ENCODE measurements around the gene SYT15. TPM values are rescaled to one million over a fixed set of nuclear protein-coding genes. Genes with fewer than 3 reads are reported as not detected.
"Not testable (repeated sequence)": the region's sequence is repeated elsewhere in the genome, so short reads cannot be mapped to it uniquely, and the experiment has no call there.

SYT15 gene
- total RNA-seq (1 to 10 TPM; 1.0 to 1.1 TPM), total RNA-seq (0 reads per million in 2 donors)

DNA sequence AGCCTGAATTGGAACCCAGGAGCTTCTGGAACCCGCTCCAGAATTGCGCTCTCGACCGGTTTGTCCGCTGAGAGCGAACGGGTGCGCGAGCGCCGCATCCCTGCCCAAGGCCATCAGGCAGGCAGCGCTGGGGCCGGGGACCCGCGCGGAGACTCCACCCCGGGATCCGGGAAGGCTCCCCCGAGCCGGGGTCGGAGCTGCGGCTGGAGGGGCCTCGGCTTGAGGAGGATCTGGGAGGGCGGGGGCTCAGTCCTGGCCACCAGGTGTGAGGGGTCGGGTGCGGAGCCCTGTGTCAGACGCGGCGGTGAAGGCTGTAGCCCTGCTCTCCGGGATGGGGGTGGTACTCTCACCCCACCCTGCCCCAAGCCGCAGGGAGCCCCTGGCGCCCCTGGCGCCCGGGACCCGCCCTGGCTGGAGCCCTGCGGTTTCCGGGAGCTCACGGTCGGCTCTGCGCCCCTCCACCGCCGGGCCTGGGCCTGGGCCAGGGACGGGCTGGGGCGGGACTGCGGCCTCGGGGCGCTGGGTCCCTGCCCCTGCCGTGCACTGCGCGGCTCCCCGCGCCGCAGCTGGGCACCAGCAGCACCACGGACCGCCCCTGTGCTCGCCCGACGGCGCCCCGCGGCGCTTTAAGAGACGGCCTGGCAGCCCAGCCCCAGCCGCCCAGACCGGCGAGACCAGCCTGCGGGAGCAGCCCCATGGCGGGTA lies at the start of gene SYT15:
Gene SYT15 (plus strand): TSS at position 655 of the 705 bp plus-strand sequence. CDS start 41 bp downstream, at position 696.
- H3K27me3 Mint-ChIP-seq; ATAC-seq; DNase-seq; H3K9me3 ChIP-seq (ENCODE audit: control insufficient read depth, low read length, poor library complexity, severe bottlenecking); H3K4me3 Mint-ChIP-seq; H3K4me1 Mint-ChIP-seq; H3K27ac Mint-ChIP-seq; H3K36me3 Mint-ChIP-seq (ENCODE audit: low read depth): not testable (repeated sequence)

- not testable (repeated sequence) for H3K36me3 Mint-ChIP-seq (ENCODE audit: low read depth); H3K4me3 Mint-ChIP-seq; ATAC-seq; H3K27ac Mint-ChIP-seq; DNase-seq; H3K9me3 ChIP-seq (ENCODE audit: control insufficient read depth, low read length, poor library complexity, severe bottlenecking); H3K27me3 Mint-ChIP-seq; H3K4me1 Mint-ChIP-seq
Observed at GRCh38 chr10:46529742-46530141, 49.2 kb upstream of the SYT15 start.

GRCh38 chr10:46530249-46531186 lies 48.4 kb upstream of the SYT15 start:
- Mint-ChIP-seq H3K36me3 (ENCODE audit: low read depth) (no peaks in the 10 kb centered on the region), H3K27me3 (no peaks in the 10 kb centered on the region)
- peak in 1 of 3 donors; percentile 6 for DNase-seq

DNA sequence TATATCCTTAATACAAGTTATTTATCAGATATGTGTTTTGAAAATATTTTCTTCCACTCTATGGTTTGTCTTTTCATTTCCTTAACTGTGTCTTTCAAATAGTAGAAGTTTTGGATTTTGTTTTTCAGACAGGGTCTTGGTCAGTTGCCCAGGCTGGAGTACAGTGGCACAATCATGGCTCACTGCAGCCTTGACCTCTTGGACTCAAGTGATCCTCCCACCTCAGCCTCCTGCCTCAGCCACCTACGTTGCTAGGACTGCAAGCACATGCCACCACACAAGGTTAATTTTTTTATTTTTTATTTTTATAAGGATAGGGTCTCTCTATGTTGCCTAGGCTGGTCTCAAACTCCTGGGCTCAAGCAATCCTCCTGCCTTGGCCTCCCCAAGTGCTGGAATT lies 46.7 kb upstream of the SYT15 start:
- not testable (repeated sequence) for H3K4me1 Mint-ChIP-seq; DNase-seq; ATAC-seq; H3K36me3 Mint-ChIP-seq (ENCODE audit: low read depth); H3K4me3 Mint-ChIP-seq; H3K9me3 ChIP-seq (ENCODE audit: control insufficient read depth, low read length, poor library complexity, severe bottlenecking); H3K27ac Mint-ChIP-seq
- H3K27me3 Mint-ChIP-seq, result peaks cover 12% of the 10 kb centered on the region

More at GRCh38 chr10:46530249-46531186, 48.4 kb upstream of the SYT15 start:
- no peak overlapping the region for H3K4me3 Mint-ChIP-seq
- no peaks in the 10 kb centered on the region for H3K4me1 Mint-ChIP-seq
- no peaks in the 10 kb centered on the region for H3K9me3 ChIP-seq (ENCODE audit: control insufficient read depth, low read length, poor library complexity, severe bottlenecking)
- no peak overlapping the region for H3K27ac Mint-ChIP-seq
- ATAC-seq, result no peak

DNA sequence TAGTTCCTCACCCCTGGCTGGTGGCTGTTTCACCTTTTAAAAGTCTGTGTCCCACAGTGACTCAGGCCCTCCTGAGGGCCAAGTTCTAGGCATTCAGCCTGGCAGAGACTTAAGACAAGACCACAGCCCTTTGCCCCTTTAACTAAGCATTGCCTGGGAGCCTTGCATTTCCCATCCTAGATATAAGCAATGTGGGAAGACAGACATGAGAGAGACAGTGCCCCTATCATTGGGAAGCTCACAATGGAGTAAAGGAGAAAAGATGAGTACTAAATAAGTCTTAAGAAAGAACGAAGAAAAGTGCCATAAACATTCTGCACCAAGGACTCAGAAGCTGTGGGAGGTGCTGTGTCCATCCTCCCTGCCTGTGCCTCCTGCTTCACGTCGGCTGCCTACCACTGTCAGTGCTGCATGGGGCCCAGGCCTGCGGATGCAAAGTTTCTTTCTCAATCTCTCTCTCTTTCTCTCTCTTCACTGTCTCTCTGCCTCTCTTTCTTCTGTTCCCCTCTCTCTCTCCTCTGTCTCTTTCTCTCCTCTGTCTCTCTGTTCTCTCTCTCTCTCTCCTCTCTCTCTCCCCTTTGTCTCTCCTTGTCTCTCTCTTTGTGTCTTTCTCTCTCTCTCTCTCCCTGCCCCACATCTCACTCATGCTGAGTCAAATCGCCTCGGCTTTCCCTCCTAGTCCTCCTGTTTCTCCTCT lies 44.0 kb upstream of the SYT15 start:
- DNase-seq, result no peak
- H3K9me3 ChIP-seq (ENCODE audit: control insufficient read depth, low read length, poor library complexity, severe bottlenecking), result no peaks in the 10 kb centered on the region
- H3K27me3 Mint-ChIP-seq, result peaks cover 36% of the 10 kb centered on the region
- ATAC-seq, result no peak
- no peaks in the 10 kb centered on the region for H3K36me3 Mint-ChIP-seq (ENCODE audit: low read depth)
- H3K4me1 Mint-ChIP-seq, result no peaks in the 10 kb centered on the region
- H3K4me3 Mint-ChIP-seq, result no peak overlapping the region
- no peak overlapping the region for H3K27ac Mint-ChIP-seq

DNA sequence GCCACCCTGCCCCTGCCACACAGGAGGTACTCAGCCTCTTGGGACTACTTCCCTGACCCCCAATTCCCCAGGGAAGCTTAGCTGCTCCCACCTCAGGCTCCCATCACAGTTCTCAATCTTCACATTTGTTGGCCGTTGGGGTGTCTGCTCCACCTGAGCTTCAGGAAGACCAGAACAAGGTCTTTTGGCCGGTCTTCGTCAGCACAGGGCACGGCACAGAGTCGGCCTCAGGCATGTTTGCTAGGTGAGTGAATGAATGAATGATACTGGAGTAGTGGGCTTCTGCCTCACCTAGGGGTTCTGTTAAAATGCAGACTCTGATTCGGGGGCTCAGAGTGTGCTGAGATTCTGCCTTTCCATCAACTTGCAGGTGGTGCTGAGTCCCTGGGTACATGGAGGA lies 42.8 kb upstream of the SYT15 start:
- no peaks in the 10 kb centered on the region for H3K9me3 ChIP-seq (ENCODE audit: control insufficient read depth, low read length, poor library complexity, severe bottlenecking)
- H3K27me3 Mint-ChIP-seq, result peaks cover 45% of the 10 kb centered on the region
- ATAC-seq (no peak), DNase-seq (peak in 1 of 3 donors; percentile 4)
- H3K27ac Mint-ChIP-seq, result no peak overlapping the region
- H3K4me1 Mint-ChIP-seq, result peaks cover 6% of the 10 kb centered on the region
- H3K4me3 Mint-ChIP-seq, result no peak overlapping the region
- H3K36me3 Mint-ChIP-seq (ENCODE audit: low read depth), result peaks cover 3% of the 10 kb centered on the region

GRCh38 chr10:46536781-46537180 lies 42.1 kb upstream of the SYT15 start:
- Mint-ChIP-seq H3K27ac (no peak overlapping the region), H3K4me3 (no peak overlapping the region), H3K36me3 (ENCODE audit: low read depth) (peaks cover 3% of the 10 kb centered on the region), H3K27me3 (peaks cover 45% of the 10 kb centered on the region), H3K4me1 (peaks cover 6% of the 10 kb centered on the region)
- peak in 1 of 3 donors; percentile 6 for DNase-seq
- no peaks in the 10 kb centered on the region for H3K9me3 ChIP-seq (ENCODE audit: control insufficient read depth, low read length, poor library complexity, severe bottlenecking)
- ATAC-seq, result no peak

- H3K27me3 Mint-ChIP-seq, result peaks cover 45% of the 10 kb centered on the region
- no peak for DNase-seq
- peaks cover 3% of the 10 kb centered on the region for H3K36me3 Mint-ChIP-seq (ENCODE audit: low read depth)
Observed at GRCh38 chr10:46537309-46537708, 41.6 kb upstream of the SYT15 start.

GRCh38 chr10:46538155-46538554 lies 40.8 kb upstream of the SYT15 start:
- DNase-seq (no peak), ATAC-seq (no peak)
- H3K4me3 Mint-ChIP-seq, result no peak overlapping the region
- peaks cover 5% of the 10 kb centered on the region for H3K36me3 Mint-ChIP-seq (ENCODE audit: low read depth)
- H3K27me3 Mint-ChIP-seq, result peaks cover 45% of the 10 kb centered on the region
- H3K4me1 Mint-ChIP-seq, result peaks cover 6% of the 10 kb centered on the region
- H3K27ac Mint-ChIP-seq, result no peak overlapping the region
- no peaks in the 10 kb centered on the region for H3K9me3 ChIP-seq (ENCODE audit: control insufficient read depth, low read length, poor library complexity, severe bottlenecking)

More at GRCh38 chr10:46537309-46537708, 41.6 kb upstream of the SYT15 start:
- Mint-ChIP-seq H3K4me1 (peaks cover 6% of the 10 kb centered on the region), H3K4me3 (no peak overlapping the region), H3K27ac (no peak overlapping the region)
- ATAC-seq, result no peak
- no peaks in the 10 kb centered on the region for H3K9me3 ChIP-seq (ENCODE audit: control insufficient read depth, low read length, poor library complexity, severe bottlenecking)

- DNase-seq, result no peak
- H3K4me3 Mint-ChIP-seq, result no peak overlapping the region
- peaks cover 6% of the 10 kb centered on the region for H3K4me1 Mint-ChIP-seq
- H3K9me3 ChIP-seq (ENCODE audit: control insufficient read depth, low read length, poor library complexity, severe bottlenecking), result no peaks in the 10 kb centered on the region
- H3K36me3 Mint-ChIP-seq (ENCODE audit: low read depth), result peaks cover 5% of the 10 kb centered on the region
- peaks cover 45% of the 10 kb centered on the region for H3K27me3 Mint-ChIP-seq
- no peak overlapping the region for H3K27ac Mint-ChIP-seq
- no peak for ATAC-seq
Observed at GRCh38 chr10:46538717-46539426, 40.1 kb upstream of the SYT15 start.

- no peak for ATAC-seq
- peaks cover 5% of the 10 kb centered on the region for H3K36me3 Mint-ChIP-seq (ENCODE audit: low read depth)
- H3K9me3 ChIP-seq (ENCODE audit: control insufficient read depth, low read length, poor library complexity, severe bottlenecking), result no peaks in the 10 kb centered on the region
- H3K27me3 Mint-ChIP-seq, result peaks cover 45% of the 10 kb centered on the region
- H3K27ac Mint-ChIP-seq, result no peak overlapping the region
- peaks cover 6% of the 10 kb centered on the region for H3K4me1 Mint-ChIP-seq
- H3K4me3 Mint-ChIP-seq, result no peak overlapping the region
- no peak for DNase-seq
Observed at GRCh38 chr10:46539596-46540411, 39.1 kb upstream of the SYT15 start.
